Fibroblast of gingiva (primary cell): ENCODE results near the gene BBLN.

Experiments used
- DNase-seq: peaks from one replicate; pipeline ENCODE4 v3.0.0-alpha.2; 2011; ENCODE audit warnings: low read depth

The BBLN gene

GRCh38 chr9:128163523-128164306 is 3.6 kb downstream of the BBLN start:
- no peak for DNase-seq

- no peak for DNase-seq
Observed at GRCh38 chr9:128164307-128164885, 4.3 kb downstream of the BBLN start.

- no peak for DNase-seq
Observed at GRCh38 chr9:128166169-128166568, 6.1 kb downstream of the BBLN start.

GRCh38 chr9:128167209-128167608 is 7.1 kb downstream of the BBLN start:
- no peak for DNase-seq

GRCh38 chr9:128168731-128169308 is 8.8 kb downstream of the BBLN start:
- no peak for DNase-seq

GRCh38 chr9:128169492-128169891 is 9.4 kb downstream of the BBLN start:
- no peak for DNase-seq

- no peak for DNase-seq
Observed at GRCh38 chr9:128169925-128170324, 9.9 kb downstream of the BBLN start.

- no peak for DNase-seq
Observed at GRCh38 chr9:128174062-128174461, 14.0 kb downstream of the BBLN start.

GRCh38 chr9:128175102-128175563 is 15.1 kb downstream of the BBLN start:
- DNase-seq: peak; percentile 82

- no peak for DNase-seq
Observed at GRCh38 chr9:128175726-128176125, 15.7 kb downstream of the BBLN start.

GRCh38 chr9:128178806-128179431 is 18.9 kb downstream of the BBLN start:
- no peak for DNase-seq

GRCh38 chr9:128180001-128180400 is 19.9 kb downstream of the BBLN start:
- no peak for DNase-seq

GRCh38 chr9:128180447-128180846 is 20.4 kb downstream of the BBLN start:
- no peak for DNase-seq

GRCh38 chr9:128181480-128181879 is 21.4 kb downstream of the BBLN start:
- peak; percentile 48 for DNase-seq

- DNase-seq: no peak
Observed at GRCh38 chr9:128182893-128183588, 23.0 kb downstream of the BBLN start.

GRCh38 chr9:128185979-128186965 is 26.2 kb downstream of the BBLN start:
- no peak for DNase-seq

- DNase-seq: no peak
Observed at GRCh38 chr9:128187361-128187760, 27.3 kb downstream of the BBLN start.

- DNase-seq: no peak
Observed at GRCh38 chr9:128188209-128188608, 28.1 kb downstream of the BBLN start.

- no peak for DNase-seq
Observed at GRCh38 chr9:128190013-128190412, 29.9 kb downstream of the BBLN start.

- DNase-seq: no peak
Observed at GRCh38 chr9:128190516-128191405, 30.7 kb downstream of the BBLN start.
